Glutamatergic neuron (in vitro differentiated cells): ENCODE data around the gene OR2T2. TPM values are rescaled to one million over a fixed set of nuclear protein-coding genes. Genes with fewer than 3 reads are reported as not detected.
"Not testable (repeated sequence)": the region's sequence is repeated elsewhere in the genome, so short reads cannot be mapped to it uniquely, and the experiment has no call there.

Source experiments
- DNase-seq: peaks from one replicate; pipeline ENCODE4 v3.0.0; 2022
- H3K27ac Mint-ChIP-seq: one replicate; pipeline ENCODE4 v1.8.0; 2020; ENCODE audit warnings: mild to moderate bottlenecking, mixed read lengths, inconsistent platforms; ENCODE audit not compliant: unreplicated experiment
- H3K27me3 Mint-ChIP-seq: one replicate; pipeline ENCODE4 v1.8.0; 2020; ENCODE audit warnings: mild to moderate bottlenecking, moderate library complexity, mixed read lengths, inconsistent platforms; ENCODE audit not compliant: unreplicated experiment
- H3K36me3 Mint-ChIP-seq: one replicate; pipeline ENCODE4 v1.8.0; 2020; ENCODE audit warnings: mild to moderate bottlenecking, mixed read lengths, inconsistent platforms; ENCODE audit not compliant: unreplicated experiment
- H3K4me1 Mint-ChIP-seq: one replicate; pipeline ENCODE4 v1.8.0; 2020; ENCODE audit warnings: mild to moderate bottlenecking, low read depth, mixed read lengths, inconsistent platforms; ENCODE audit not compliant: unreplicated experiment
- H3K4me3 Mint-ChIP-seq: one replicate; pipeline ENCODE4 v1.8.0; 2020; ENCODE audit warnings: mild to moderate bottlenecking, mixed read lengths, inconsistent platforms; ENCODE audit not compliant: unreplicated experiment
- H3K9me3 Mint-ChIP-seq: one replicate; pipeline ENCODE4 v1.8.0; 2020; ENCODE audit warnings: mild to moderate bottlenecking, moderate library complexity, mixed read lengths, inconsistent platforms; ENCODE audit not compliant: unreplicated experiment
- total RNA-seq: library from RNA; stranded (reverse); fragmentation: NEBNext Ultra II Directional; extraction: Animal tissue kit (Norgen Biotek cat#: 25700); gene quantifications from one replicate; pipeline ENCODE4 v1.2.1, GENCODE V29; 2021; ENCODE audit not compliant: unreplicated experiment

Gene OR2T2
- total RNA-seq, 1 donor from 2014 or later = not detected

DNA sequence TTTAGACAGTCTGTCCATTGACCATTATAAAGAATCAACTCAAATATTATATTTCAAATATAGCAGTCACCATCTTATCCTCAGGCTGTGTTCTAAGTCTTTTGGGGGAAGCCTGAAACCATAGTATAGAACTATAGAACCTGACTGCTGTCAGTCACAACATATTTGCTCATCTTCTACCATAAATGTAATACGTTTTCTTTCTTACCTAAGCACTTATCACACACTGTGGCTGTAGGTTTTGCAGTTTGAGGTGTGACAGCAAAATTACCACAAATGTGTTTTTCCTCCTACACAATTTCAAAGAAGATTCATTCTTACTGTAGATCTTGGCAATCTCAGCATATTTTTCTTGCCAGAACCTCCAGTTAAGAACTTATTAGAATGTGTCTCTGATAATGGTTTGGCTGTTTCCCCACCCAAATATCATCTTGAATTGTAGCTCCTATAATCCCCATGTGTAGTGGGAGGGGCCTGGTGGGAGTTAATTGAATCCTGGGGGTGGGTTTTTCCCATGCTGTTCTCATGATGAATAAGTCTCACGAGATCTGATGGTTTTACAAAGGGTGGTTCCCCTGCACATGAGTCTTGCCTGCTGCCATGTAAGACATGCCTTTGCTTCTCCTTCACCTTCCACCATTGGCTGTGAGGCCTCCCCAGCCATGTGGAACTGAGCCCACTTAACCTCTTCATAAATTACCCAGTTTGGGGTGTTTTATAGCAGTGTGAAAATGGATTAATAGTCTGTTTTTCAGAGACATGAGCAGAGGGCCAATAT, 2.7 kb upstream of the OR2T2 start:
- not testable (repeated sequence) for H3K36me3 Mint-ChIP-seq, H3K27me3 Mint-ChIP-seq, H3K4me3 Mint-ChIP-seq, DNase-seq, H3K9me3 Mint-ChIP-seq, H3K27ac Mint-ChIP-seq, H3K4me1 Mint-ChIP-seq

DNA sequence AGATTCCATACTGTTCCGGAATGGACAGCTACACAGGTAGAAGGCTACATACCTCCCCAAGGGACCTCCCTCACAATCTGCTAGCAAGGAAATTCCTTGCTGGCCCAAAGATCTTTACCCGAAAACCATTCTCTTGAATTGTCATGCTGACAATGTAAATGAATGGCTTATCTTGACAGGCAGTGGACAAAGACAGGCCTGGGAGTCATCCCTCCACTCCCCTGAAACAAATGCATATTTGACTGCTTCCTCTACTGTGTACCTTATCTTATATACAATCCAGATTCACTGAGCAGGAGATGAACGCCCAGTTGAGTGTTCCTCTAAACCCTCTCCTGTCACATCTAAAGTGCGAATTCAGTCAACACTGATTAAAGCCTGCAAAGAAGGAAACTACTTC, 834 bp upstream of the OR2T2 start:
- H3K9me3 Mint-ChIP-seq, DNase-seq, H3K27ac Mint-ChIP-seq, H3K4me3 Mint-ChIP-seq, H3K36me3 Mint-ChIP-seq, H3K4me1 Mint-ChIP-seq, H3K27me3 Mint-ChIP-seq: not testable (repeated sequence)

- not testable (repeated sequence) for H3K27ac Mint-ChIP-seq, H3K36me3 Mint-ChIP-seq, H3K4me3 Mint-ChIP-seq, DNase-seq, H3K9me3 Mint-ChIP-seq, H3K27me3 Mint-ChIP-seq, H3K4me1 Mint-ChIP-seq
Measured at GRCh38 chr1:248448409-248449074, 3.1 kb downstream of the OR2T2 start.

DNA sequence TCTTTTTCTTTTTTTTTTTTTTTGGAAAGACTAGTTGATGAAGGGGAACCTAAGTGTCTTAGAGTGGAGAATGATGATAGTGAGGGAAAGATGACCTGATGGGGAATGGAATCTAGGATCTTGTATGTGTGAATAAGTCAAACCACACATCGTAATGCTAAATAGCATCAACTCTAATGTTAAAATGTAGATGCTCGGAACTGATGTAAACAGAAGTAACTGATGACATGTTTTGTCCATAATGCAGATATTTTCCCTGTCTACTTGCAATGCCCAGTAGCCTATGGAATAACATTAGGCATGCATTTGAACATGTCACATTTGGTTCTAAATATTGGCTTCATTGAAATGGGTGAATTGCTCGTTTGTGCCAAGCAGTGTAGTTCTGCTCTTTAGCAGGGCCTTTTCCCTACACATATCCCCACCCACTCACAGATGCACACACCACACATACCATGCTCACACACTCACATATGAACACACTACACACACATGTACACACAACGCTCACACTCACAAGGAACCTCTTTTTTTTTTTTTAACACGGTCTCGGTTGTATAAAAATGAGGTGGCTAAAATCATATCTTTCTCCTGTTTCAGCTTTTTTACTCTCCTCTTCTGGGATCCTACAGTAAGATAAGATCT, 4.5 kb downstream of the OR2T2 start:
- H3K27ac Mint-ChIP-seq, H3K27me3 Mint-ChIP-seq, DNase-seq, H3K4me3 Mint-ChIP-seq, H3K9me3 Mint-ChIP-seq, H3K36me3 Mint-ChIP-seq, H3K4me1 Mint-ChIP-seq: not testable (repeated sequence)

- not testable (repeated sequence) for H3K9me3 Mint-ChIP-seq, DNase-seq, H3K36me3 Mint-ChIP-seq, H3K27me3 Mint-ChIP-seq, H3K4me1 Mint-ChIP-seq, H3K27ac Mint-ChIP-seq, H3K4me3 Mint-ChIP-seq
Measured at GRCh38 chr1:248450466-248451145, 5.2 kb downstream of the OR2T2 start.

DNA sequence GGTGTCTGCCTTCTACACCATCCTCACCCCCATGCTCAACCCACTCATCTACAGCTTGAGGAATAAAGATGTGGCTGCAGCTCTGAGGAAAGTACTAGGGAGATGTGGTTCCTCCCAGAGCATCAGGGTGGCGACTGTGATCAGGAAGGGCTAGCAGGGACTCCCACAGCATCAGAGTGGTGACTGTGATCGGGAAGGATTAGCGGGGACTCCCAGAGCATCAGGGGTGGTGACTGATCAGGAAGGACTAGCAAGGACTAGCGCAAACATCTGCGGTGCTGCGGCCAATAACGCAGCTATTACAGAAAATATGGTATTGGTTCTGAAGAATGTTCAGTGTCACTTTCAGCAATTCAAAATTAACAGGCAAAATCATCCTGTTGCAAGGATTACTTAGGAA, 8.2 kb downstream of the OR2T2 start:
- H3K27ac Mint-ChIP-seq, H3K36me3 Mint-ChIP-seq, H3K4me1 Mint-ChIP-seq, H3K4me3 Mint-ChIP-seq, H3K27me3 Mint-ChIP-seq, H3K9me3 Mint-ChIP-seq, DNase-seq: not testable (repeated sequence)

DNA sequence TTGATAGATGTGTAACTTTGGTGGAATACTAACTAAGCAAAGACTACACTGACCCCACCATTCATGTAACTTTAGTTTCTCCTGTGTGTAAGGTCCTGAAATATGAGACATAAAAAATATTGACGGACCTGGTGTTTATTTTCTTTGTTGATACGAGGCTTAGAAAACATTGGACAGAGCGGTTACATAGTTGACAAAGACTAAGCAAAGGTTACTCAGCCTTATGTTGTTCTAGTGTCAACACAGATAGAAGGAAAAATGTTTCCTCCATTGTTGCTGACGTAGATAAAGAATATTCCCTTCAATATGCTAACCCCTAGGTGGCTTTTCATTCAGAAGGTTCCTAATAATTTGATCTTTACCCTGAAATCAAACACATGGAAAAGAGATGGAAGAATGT, 9.6 kb downstream of the OR2T2 start:
- H3K4me3 Mint-ChIP-seq, H3K27me3 Mint-ChIP-seq, DNase-seq, H3K27ac Mint-ChIP-seq, H3K4me1 Mint-ChIP-seq, H3K36me3 Mint-ChIP-seq, H3K9me3 Mint-ChIP-seq: not testable (repeated sequence)

DNA sequence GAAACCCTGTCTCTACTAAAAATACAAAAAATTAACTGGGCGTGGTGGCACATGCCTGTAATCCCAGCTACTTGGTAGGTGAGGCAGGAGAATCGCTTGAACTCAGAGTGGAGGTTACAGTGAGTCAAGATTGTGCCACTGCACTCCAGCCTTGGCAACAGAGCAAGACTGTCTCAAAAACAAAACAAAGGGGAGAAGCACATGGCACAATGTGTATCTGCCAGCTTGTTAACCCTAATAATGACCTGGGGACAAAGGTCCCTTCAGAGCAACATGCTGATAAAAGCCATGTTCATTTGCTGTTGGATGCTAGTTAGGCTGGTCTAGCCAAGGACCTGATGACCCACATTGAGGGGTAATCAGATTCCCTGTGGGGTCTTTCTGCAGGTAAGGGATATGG, 11.2 kb downstream of the OR2T2 start:
- not testable (repeated sequence) for H3K4me3 Mint-ChIP-seq, H3K4me1 Mint-ChIP-seq, H3K36me3 Mint-ChIP-seq, H3K27ac Mint-ChIP-seq, DNase-seq, H3K27me3 Mint-ChIP-seq, H3K9me3 Mint-ChIP-seq

DNA sequence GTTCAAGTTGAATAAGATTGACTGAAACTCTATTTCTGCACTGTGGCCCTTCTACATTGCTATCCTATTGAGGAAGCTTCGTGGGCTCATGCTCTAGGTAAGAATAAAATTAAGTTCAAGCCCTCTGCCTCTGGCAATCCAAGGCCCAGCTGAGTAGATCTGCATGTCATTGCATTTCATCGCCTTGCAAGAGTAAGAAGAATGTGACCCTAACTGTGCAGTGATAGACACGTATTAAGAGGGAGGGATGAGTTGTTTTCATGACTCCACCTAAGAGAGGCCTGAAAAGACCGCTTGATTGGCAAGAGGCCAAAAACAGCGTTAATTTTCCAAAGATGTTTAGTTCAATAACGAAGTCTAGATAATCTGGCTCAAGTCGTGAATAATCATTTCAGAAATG, 13.7 kb downstream of the OR2T2 start:
- not testable (repeated sequence) for DNase-seq, H3K36me3 Mint-ChIP-seq, H3K27ac Mint-ChIP-seq, H3K4me3 Mint-ChIP-seq, H3K27me3 Mint-ChIP-seq, H3K4me1 Mint-ChIP-seq, H3K9me3 Mint-ChIP-seq
